ENCODE data around the gene ARRDC2.
A peak's percentile ranks its signal among the peaks of the same experiment; 100 is the strongest.

ARRDC2 gene

DNA sequence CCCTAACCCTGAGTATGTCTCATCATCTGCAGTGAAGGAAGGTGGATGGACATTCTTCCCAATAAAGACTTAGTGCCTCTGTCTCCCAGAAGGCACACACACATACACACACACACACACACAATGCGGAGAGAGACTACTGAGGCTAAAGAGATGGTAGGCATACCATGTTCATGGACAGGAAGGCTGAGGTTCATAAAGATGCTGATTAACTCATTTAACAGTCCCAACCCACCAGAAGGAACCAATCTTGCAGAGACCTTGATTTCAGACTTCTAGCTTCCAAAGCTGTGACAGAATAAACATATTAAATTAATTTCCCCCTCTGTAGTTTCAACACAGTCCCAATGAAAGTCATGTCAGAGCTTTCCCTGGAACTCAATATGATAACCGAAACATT lies 33.1 kb downstream of the ARRDC2 start:
- TF ChIP-seq, protein P1, sequence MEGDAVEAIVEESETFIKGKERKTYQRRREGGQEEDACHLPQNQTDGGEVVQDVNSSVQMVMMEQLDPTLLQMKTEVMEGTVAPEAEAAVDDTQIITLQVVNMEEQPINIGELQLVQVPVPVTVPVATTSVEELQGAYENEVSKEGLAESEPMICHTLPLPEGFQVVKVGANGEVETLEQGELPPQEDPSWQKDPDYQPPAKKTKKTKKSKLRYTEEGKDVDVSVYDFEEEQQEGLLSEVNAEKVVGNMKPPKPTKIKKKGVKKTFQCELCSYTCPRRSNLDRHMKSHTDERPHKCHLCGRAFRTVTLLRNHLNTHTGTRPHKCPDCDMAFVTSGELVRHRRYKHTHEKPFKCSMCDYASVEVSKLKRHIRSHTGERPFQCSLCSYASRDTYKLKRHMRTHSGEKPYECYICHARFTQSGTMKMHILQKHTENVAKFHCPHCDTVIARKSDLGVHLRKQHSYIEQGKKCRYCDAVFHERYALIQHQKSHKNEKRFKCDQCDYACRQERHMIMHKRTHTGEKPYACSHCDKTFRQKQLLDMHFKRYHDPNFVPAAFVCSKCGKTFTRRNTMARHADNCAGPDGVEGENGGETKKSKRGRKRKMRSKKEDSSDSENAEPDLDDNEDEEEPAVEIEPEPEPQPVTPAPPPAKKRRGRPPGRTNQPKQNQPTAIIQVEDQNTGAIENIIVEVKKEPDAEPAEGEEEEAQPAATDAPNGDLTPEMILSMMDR (conservative IDR thresholded peaks at IDR 0.05; ENCODE audit: low read depth, low read length), result no peak
- no peak for DNase-seq (ENCODE audit: low read depth)
- no peak overlapping the region for H3K4me3 ChIP-seq (ENCODE audit: low read depth, low read length)

DNA sequence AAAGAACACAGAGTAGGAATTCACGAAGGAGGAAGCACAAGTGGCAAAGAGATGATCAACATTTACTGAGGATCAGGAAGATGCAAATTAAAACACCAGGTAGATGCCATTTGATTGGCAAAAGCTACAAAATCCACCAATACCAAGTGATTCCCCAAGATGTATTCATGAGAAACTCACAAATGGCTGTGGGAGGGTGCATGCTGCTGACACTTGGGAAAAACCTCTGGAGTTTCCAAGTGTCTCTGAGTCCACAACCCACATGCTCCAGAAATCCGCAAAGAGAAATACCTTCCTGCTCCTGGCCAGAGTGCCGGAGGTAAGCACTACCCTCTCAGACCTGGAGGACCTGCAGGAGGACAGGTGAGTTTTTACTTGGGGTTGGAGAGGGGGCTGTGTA lies 35.7 kb downstream of the ARRDC2 start:
- no peak for DNase-seq (ENCODE audit: low read depth)
- no peak overlapping the region for H3K4me3 ChIP-seq (ENCODE audit: low read depth, low read length)
- TF ChIP-seq, protein P1 (conservative IDR thresholded peaks at IDR 0.05; ENCODE audit: low read depth, low read length), result no peak

DNA sequence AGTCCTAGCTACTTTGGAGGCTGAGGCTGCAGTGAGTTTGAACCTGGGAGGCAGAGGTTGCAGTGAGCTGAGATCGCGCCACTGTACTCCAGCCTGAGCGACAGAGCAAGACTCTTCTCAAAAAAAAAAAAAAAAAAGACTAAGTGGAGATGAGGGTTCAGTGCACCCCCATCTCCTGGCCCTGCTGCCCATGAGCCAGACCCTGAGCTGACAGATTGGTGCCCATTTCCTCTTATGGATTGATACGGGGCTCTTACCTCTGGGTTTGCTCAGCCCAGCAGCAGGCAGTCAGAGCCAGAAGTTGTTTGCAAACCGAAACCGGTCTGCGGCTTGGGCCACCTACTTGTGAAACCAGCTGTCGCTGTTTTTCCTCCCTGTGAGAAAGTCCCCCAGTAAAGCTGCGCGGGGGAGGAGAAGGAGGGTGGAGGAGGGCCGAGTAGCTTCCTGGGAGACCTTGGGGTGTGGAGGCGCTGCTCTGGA lies 36.9 kb downstream of the ARRDC2 start:
- H3K4me3 ChIP-seq (ENCODE audit: low read depth, low read length), result peak overlapping the region; percentile 40
- DNase-seq (ENCODE audit: low read depth), result peak; percentile 87
- TF ChIP-seq, protein P1 (conservative IDR thresholded peaks at IDR 0.05; ENCODE audit: low read depth, low read length), result no peak

DNA sequence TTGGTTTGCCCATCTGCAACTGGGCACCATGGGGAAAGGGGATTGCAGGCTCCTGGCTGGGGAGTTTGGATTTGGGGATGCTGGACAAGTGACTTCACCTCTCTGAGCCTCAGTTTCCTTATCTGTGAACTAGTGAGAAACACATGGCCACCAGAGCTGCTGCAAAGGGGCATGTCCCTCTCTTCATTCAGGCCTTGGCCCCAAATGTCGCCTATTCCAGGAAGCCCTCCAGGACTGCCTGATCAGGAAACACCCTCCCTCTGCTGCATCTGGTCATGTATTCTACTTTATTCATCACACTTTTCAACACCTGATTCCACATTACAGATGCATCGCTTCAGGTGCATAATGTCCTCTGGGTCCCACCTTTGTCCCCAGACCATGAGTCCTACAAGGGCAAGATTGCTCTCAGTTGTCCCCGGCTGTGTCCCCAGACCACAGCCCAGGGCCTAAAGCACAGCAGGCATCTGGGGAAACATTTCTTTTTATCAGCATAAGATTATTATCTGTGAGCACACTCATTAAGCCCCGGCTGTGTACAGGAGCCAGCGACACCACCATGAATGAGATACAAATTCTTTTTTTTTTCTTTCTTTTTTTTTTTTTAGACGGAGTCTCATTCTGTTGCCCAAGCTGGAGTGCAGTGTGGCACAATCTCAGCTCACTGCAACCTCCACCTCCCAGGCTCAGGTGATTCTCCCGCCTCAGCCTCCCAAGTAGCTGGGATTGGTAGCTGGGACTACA lies 37.5 kb downstream of the ARRDC2 start:
- peak overlapping the region; percentile 40 for H3K4me3 ChIP-seq (ENCODE audit: low read depth, low read length)
- TF ChIP-seq, protein P1 (conservative IDR thresholded peaks at IDR 0.05; ENCODE audit: low read depth, low read length), result no peak
- no peak for DNase-seq (ENCODE audit: low read depth)

DNA sequence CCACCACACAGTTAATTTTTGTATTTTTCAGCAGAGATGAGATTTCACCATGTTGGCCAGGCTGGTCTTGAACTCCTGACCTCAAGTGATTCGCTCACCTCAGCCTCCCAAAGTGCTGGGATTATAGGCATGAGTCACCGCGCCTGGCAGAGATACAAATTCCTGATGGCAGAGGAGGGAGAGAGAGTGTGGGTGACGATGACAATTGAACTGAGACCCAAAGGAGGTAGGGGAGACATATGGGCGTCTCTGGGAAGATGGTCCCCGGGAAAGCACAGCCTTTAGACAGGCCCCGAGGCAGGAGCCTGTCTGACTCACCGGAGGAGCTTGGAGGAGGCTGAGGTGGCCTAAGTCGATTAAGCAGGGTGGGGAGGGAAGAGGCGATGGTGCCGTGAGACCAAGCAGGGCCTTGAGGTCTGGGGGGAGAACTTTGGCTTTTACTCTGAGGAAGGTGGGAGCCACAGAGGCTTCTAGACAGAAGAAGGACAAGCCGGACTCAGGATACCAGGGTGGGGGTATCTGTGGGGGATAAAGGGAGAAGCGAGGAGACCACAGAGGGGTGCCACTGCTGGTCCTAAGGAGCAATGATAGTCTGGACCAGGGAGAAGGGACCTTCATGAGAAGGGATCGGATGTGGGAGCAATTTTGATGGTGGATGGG lies 38.2 kb downstream of the ARRDC2 start:
- H3K4me3 ChIP-seq (ENCODE audit: low read depth, low read length), result no peak overlapping the region
- TF ChIP-seq, protein P1 (conservative IDR thresholded peaks at IDR 0.05; ENCODE audit: low read depth, low read length), result no peak
- peak; percentile 67 for DNase-seq (ENCODE audit: low read depth)

DNA sequence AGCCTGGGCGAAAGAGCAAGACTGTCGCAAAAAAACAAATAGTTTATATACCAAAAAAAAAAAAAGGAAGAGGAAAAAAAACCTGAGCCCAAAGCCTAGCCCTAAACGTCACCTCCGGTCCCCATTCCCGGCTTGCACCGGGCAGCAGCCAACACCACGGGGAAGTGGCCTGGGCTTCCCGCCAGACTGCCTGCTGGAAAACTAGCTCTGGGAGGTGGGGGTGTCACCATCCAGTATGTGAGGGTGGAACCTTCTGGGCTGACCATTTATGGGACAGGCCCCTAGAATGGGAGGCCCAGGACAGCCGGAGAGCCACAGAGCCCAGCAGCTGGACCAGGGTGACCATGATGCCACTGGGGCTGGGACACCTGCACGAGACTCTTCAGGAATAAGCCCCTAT lies 41.4 kb downstream of the ARRDC2 start:
- no peak overlapping the region for H3K4me3 ChIP-seq (ENCODE audit: low read depth, low read length)
- TF ChIP-seq, protein P1 (conservative IDR thresholded peaks at IDR 0.05; ENCODE audit: low read depth, low read length), result no peak
- DNase-seq (ENCODE audit: low read depth), result peak; percentile 80
